NCI-H1105 (cell line): ENCODE data around the gene C7orf33.
"Not testable (repeated sequence)": the region's sequence is repeated elsewhere in the genome, so short reads cannot be mapped to it uniquely, and the experiment has no call there.

ENCODE experiments used
- DNase-seq: peaks from one replicate; lab custom pipeline; 2025; lab: John Stamatoyannopoulos, UW

Gene C7orf33

DNA sequence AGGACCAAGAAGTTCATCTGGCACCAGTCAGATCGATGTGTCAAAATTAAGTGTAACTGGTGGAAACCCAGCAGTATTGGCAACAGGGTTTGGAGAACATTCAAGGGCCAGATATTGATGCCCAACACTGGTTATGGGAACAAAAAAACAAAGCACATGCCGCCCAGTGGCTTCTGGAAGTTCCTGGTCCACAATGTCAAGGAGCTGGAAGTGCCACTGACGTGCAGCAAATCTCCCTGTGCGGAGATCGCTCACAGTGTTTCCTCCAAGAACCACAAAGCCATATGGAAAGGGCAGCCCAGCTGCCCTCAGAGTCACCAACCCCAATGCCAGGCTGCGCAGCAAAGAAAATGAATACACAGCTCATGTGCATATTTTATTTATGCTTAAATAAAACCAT, 10.1 kb upstream of the C7orf33 start:
- no peak for DNase-seq

- no peak for DNase-seq
Measured at GRCh38 chr7:148581624-148582023, 8.9 kb upstream of the C7orf33 start.

GRCh38 chr7:148584154-148584827, 6.3 kb upstream of the C7orf33 start:
- no peak for DNase-seq

DNA sequence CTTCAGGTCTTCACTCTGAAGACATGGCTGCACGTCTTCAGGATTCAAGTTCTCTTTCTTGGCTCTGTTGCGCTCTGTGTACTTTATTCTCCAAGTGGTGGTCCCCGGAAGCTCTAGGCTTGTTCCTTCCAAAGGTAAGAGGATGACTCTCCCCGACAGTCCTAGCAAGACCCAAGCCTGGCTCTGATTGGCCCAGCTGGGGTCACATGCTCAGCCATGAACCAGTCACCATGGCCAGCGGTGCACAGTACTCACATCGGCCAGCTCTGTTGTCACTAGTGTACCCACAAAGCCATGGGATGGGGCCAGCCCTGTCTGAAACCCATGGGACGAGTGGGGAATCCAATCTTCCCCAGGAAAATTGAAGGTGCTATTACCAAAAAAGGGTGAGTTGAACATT, 5.2 kb upstream of the C7orf33 start:
- no peak for DNase-seq

- DNase-seq = no peak
Measured at GRCh38 chr7:148587076-148587475, 3.5 kb upstream of the C7orf33 start.

DNA sequence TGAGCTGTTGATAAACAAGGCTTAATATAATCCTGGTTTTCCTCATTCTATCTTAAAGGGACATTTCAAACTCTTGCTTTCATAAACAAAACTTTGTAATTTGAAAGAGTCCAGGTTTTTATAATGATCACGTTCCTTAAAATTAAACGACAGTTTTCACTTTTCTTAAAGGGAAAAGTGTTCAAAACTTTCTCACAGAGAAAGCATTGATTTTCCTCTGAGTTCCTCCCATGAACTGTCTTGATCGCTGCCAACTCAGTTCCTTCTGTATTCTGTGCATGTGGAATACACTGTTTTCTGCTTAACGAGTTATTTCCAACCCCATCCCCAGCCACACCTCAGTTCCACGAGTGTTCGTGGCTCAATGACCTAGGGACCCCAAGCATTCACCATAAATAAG, 2.4 kb upstream of the C7orf33 start:
- DNase-seq = no peak

GRCh38 chr7:148588670-148589131, 1.9 kb upstream of the C7orf33 start:
- no peak for DNase-seq

- no peak for DNase-seq
Measured at GRCh38 chr7:148589640-148590039, 926 bp upstream of the C7orf33 start.

DNA sequence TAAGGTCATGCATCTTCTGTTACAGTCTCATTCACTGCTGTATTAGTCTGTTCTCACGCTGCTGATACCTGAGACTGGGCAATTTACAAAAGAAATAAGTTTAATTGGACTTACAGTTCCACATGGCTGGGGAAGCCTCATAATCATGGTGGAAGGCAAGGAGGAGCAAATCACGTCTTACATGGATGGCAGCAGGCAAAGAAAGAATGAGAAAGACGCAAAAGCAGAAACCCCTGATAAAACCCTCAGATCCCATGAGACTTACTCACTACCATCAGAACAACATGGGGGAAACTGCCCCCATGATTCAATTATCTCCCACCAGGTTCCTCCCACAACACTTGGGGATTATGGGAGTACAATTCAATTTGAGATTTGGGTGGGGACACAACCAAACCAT, 5.8 kb downstream of the C7orf33 start:
- DNase-seq = not testable (repeated sequence)

GRCh38 chr7:148598351-148598750, 7.8 kb downstream of the C7orf33 start:
- DNase-seq = no peak

GRCh38 chr7:148605350-148605749, 14.8 kb downstream of the C7orf33 start:
- no peak for DNase-seq

DNA sequence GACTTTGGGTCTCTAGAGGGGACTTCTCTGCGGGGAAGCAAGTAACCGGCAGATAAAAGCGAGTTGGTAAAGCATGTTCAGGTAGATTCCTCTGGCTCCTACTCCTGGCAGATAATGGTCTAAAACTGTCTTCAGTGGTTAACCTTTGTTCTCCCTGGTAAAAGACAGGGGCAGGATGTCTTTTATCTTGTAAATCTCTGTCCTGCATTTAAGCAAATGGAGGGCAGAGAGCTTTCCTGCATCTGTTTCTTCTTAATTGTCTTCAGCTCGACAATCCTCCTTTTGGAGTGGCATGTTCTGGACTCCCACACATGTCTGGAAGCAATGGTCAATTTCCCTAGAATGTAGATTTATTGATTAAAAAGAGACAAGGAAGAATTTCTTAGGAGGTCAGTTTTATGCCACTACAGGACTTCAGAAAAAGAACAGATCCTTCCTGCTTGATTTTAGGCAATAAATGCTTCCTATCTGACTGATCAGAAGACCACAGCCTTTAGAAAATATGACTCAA, 16.6 kb downstream of the C7orf33 start:
- no peak for DNase-seq

DNA sequence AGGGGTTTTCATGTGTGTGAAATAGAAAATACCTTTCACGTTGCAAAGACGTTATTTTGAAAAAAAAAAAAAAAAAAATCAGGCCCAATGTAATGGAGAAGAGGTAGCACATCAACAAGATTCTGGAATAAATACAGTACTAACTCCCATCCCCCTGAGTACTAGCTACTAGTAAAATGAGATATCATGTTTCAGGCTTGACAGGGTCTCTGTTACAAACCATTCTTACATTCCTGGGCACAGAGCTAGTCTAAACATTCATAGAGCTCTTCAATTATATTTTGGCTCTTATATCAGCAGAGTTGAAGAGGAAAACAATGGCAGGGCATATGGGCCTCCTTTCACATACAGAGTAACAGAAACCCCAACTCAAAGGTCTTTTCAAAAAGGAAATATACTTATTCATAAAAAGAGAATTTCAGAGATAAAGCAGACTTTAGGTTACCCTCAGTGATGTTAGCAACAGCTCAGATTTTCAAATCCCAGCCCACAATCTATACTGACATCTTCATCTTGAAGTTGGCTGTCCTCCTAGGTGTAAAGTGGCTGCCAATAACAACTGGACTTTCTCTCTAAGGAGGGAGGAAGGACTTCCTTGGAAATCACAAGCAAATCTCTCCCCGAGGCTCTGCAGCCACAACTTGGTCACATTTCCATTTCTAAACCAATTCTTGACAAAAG, 18.6 kb downstream of the C7orf33 start:
- DNase-seq = no peak

GRCh38 chr7:148611692-148612091, 21.1 kb downstream of the C7orf33 start:
- DNase-seq = no peak

GRCh38 chr7:148615085-148615730, 24.6 kb downstream of the C7orf33 start:
- DNase-seq = no peak

- no peak for DNase-seq
Measured at GRCh38 chr7:148620749-148621359, 30.3 kb downstream of the C7orf33 start.

DNA sequence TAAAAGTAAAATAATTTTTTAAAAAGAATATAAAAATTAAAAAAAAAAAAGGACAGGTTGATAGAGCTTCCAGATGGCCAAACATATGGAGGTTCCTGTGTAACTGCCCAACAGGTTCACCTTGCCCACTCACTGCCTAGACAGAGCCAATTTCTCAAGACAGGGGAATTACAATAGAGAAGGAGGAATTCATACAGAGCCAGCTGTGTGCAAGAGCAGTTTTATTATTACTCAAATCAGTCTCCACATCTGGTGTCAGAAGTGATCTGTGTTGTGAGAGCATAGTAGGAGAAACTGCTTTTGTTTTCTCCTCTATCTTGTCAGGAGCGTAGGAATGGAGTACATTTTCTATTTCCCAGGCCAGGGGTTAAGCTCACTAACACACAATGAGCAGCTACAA, 31.0 kb downstream of the C7orf33 start:
- no peak for DNase-seq

GRCh38 chr7:148622887-148623585, 32.5 kb downstream of the C7orf33 start:
- no peak for DNase-seq

DNA sequence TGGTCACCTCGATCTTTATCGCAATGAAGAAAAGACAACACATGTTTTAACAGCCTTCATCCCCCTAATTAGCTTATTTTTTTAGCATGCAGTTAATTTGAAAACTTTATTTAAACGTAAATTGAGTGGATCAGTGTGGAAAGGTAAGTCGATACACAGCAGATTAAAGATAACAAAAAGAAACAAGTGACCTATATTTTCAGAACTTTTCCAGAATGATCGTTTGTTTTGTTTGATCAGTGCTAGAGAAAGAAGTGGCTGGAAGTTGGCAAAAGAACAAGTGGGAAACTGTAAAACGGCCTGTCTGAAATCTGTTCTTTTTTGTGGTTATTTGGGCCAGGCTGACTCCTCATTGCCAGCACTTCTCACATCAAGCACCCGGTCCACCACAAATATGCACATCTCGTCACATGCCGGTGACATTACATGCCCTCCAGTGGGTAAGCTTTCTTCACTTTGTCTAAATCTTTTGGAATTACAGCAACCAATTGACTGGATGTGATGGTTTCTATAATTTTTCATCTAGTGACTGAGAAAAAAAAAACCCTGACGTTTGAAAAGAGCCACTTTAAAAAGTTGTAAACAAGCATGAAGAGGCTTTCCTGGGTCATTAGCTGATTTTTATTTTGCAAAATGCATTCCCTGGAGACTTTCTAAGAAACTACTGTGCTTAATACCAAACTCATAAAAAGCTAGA, 33.2 kb downstream of the C7orf33 start:
- no peak for DNase-seq

DNA sequence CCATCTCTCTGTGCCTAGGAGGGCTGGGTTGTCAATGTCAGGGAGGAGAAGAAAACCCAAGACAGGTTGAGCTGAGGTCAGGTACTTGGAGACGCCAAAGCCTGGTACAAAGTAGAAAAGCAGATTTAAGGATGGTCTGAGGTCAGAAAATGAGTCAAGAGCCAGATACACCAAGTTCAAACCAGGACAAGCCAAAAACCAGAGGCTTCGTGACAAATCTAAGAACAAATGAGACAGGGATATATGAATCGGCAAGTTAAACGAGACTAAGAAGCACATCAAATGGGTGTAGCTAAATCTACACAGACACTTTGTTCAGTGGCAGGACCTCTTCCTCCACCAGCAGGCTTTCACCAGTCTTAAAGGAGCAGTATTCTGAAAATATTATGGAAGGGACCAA, 34.2 kb downstream of the C7orf33 start:
- no peak for DNase-seq

- no peak for DNase-seq
Measured at GRCh38 chr7:148625342-148625741, 34.8 kb downstream of the C7orf33 start.
